PC-3 (cell line): ENCODE data around the gene PDLIM5.

ENCODE experiments used
- EZH2phosphoT487 ChIP-seq: fragments of 300-600 bp; sonication (generic); IDR thresholded peaks from 2 replicates; pipeline ENCODE4 v1.6.1; 2018; ENCODE audit warnings: mild to moderate bottlenecking, antibody characterized with exemption, low read length, borderline replicate concordance
- TF ChIP-seq, protein P1 (sequence below): fragments of 300-600 bp; sonication (generic); conservative IDR thresholded peaks from 2 replicates; pipeline ENCODE4 v1.5.1; 2017; ENCODE audit warnings: antibody characterized with exemption, low read depth, mild to moderate bottlenecking, low read length

DNA sequence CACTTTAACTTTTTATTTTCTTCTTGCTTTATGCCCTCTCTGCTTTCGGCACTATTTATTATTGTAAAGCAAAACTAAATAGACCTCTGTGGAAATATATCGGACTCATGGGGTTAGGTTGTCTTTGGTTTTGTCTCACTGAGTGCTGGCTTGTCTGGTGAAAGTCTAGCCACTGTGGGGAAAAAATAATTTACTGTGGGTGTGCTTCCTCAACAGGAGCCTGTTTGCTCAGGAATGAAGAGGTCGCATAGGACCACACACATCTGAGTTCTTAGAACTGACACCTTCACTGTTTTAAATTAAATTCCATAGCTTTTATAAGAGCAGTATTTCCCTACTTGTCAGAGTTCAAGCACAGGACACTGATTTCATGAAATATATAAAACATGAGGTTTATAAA, 203.0 kb downstream of the PDLIM5 start:
- TF ChIP-seq EZH2phosphoT487 = no peak
- TF ChIP-seq, protein P1, sequence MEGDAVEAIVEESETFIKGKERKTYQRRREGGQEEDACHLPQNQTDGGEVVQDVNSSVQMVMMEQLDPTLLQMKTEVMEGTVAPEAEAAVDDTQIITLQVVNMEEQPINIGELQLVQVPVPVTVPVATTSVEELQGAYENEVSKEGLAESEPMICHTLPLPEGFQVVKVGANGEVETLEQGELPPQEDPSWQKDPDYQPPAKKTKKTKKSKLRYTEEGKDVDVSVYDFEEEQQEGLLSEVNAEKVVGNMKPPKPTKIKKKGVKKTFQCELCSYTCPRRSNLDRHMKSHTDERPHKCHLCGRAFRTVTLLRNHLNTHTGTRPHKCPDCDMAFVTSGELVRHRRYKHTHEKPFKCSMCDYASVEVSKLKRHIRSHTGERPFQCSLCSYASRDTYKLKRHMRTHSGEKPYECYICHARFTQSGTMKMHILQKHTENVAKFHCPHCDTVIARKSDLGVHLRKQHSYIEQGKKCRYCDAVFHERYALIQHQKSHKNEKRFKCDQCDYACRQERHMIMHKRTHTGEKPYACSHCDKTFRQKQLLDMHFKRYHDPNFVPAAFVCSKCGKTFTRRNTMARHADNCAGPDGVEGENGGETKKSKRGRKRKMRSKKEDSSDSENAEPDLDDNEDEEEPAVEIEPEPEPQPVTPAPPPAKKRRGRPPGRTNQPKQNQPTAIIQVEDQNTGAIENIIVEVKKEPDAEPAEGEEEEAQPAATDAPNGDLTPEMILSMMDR = no peak
